ENCODE measurements around the gene HMGN3.

- TF ChIP-seq GATA3 (IDR thresholded peaks at IDR 0.05; ENCODE audit: low read depth, low read length) (no peak), GATA2 (IDR thresholded peaks at IDR 0.05; ENCODE audit: low read depth, low read length) (no peak)
Measured at GRCh38 chr6:79159846-79160245, 74.6 kb downstream of the HMGN3 start.

Measured in SH-SY5Y (cell line).